Trophoblast cell (in vitro differentiated cells and primary cell): Measurements from ENCODE around the gene NEUROD6.

Source experiments
- DNase-seq, 2 donors: peaks; one replicate each; pipeline ENCODE4 v3.0.0-alpha.2; 2016
- H2AFZ ChIP-seq: 2 replicates; pipeline ENCODE4 v1.6.1; 2013; ENCODE audit warnings: low read length, moderate library complexity, mild to moderate bottlenecking; ENCODE audit not compliant: insufficient read depth, poor library complexity
- H2AK5ac ChIP-seq: 2 replicates; pipeline ENCODE4 v1.6.1; 2013; ENCODE audit warnings: mild to moderate bottlenecking, low read length
- H2BK120ac ChIP-seq: 2 replicates; pipeline ENCODE4 v1.6.1; 2013; ENCODE audit warnings: low read length, mild to moderate bottlenecking, moderate library complexity; ENCODE audit not compliant: insufficient read depth, poor library complexity
- H2BK12ac ChIP-seq: 2 replicates; pipeline ENCODE4 v1.6.1; 2013; ENCODE audit warnings: mild to moderate bottlenecking, low read length, moderate library complexity
- H2BK5ac ChIP-seq: 2 replicates; pipeline ENCODE4 v1.6.1; 2013; ENCODE audit warnings: low read length, low read depth, moderate library complexity, mild to moderate bottlenecking; ENCODE audit not compliant: poor library complexity
- H3K14ac ChIP-seq: 2 replicates; pipeline ENCODE4 v1.6.1; 2013; ENCODE audit warnings: mild to moderate bottlenecking, low read length
- H3K18ac ChIP-seq: 2 replicates; pipeline ENCODE4 v1.6.1; 2013; ENCODE audit warnings: mild to moderate bottlenecking, low read length
- H3K23ac ChIP-seq: 2 replicates; pipeline ENCODE4 v1.6.1; 2013; ENCODE audit warnings: low read length
- H3K27ac ChIP-seq: 2 replicates; pipeline ENCODE4 v1.5.1; 2013; ENCODE audit warnings: low read depth, mild to moderate bottlenecking, inconsistent platforms, low read length, moderate library complexity
- H3K27me3 ChIP-seq: 2 replicates; pipeline ENCODE4 v1.6.1; 2013; ENCODE audit warnings: inconsistent platforms, mild to moderate bottlenecking, low read length, moderate library complexity; ENCODE audit not compliant: insufficient read depth
- H3K36me3 ChIP-seq, 2 experiments: 1 replicate in 1 of 2; 2 replicates in 1 of 2; pipeline ENCODE4 v1.6.1; 2013; ENCODE audit warnings: low read length in 2 of 2, mild to moderate bottlenecking in 2 of 2, moderate library complexity in 1 of 2; ENCODE audit not compliant: insufficient read depth in 2 of 2, control insufficient read depth in 1 of 2
- H3K4ac ChIP-seq: 2 replicates; pipeline ENCODE4 v1.6.1; 2013; ENCODE audit warnings: low read depth, mild to moderate bottlenecking, low read length, moderate library complexity
- H3K4me1 ChIP-seq, 2 experiments: 1 replicate in 1 of 2; 2 replicates in 1 of 2; pipeline ENCODE4 v1.6.1; 2013; ENCODE audit warnings: low read length in 2 of 2, mild to moderate bottlenecking in 2 of 2, moderate library complexity in 1 of 2; ENCODE audit not compliant: insufficient read depth in 2 of 2, control insufficient read depth in 1 of 2
- H3K4me2 ChIP-seq: 2 replicates; pipeline ENCODE4 v1.6.1; 2013; ENCODE audit warnings: inconsistent platforms, mild to moderate bottlenecking, low read length, moderate library complexity
- H3K4me3 ChIP-seq: 2 replicates; pipeline ENCODE4 v1.5.1; 2013; ENCODE audit warnings: mild to moderate bottlenecking, low read depth, low read length, inconsistent platforms
- H3K79me1 ChIP-seq: one replicate; pipeline ENCODE4 v1.6.1; 2013; ENCODE audit warnings: low read length
- H3K79me2 ChIP-seq: 2 replicates; pipeline ENCODE4 v1.6.1; 2013; ENCODE audit warnings: low read length, mild to moderate bottlenecking; ENCODE audit not compliant: control insufficient read depth, insufficient read depth, poor library complexity
- H3K9ac ChIP-seq: 2 replicates; pipeline ENCODE4 v1.6.1; 2013; ENCODE audit warnings: mild to moderate bottlenecking, low read length
- H3K9me3 ChIP-seq: 2 replicates; pipeline ENCODE4 v1.6.1; 2013; ENCODE audit warnings: low read depth, mild to moderate bottlenecking, control low read depth, inconsistent platforms, low read length; ENCODE audit not compliant: insufficient read depth
- H4K12ac ChIP-seq: 2 replicates; pipeline ENCODE4 v1.6.1; 2013; ENCODE audit warnings: low read depth, mild to moderate bottlenecking, low read length, moderate library complexity
- H4K8ac ChIP-seq: 2 replicates; pipeline ENCODE4 v1.6.1; 2013; ENCODE audit warnings: low read depth, mild to moderate bottlenecking, low read length, moderate library complexity
- H4K91ac ChIP-seq: one replicate; pipeline ENCODE4 v1.6.1; 2013; ENCODE audit warnings: low read depth, mild to moderate bottlenecking, low read length, moderate library complexity
- WGBS: extraction: QIAGEN DNeasy Blood & Tissue Kit; methylation state at CpG from one replicate; pipeline ENCODE4 v1.1.7; 2013; ENCODE audit warnings: missing lambda C conversion rate; ENCODE audit not compliant: insufficient read length, insufficient coverage; ENCODE audit errors: extremely low coverage; 5-methylcytosine and 5-hydroxymethylcytosine counted together

Gene NEUROD6

DNA sequence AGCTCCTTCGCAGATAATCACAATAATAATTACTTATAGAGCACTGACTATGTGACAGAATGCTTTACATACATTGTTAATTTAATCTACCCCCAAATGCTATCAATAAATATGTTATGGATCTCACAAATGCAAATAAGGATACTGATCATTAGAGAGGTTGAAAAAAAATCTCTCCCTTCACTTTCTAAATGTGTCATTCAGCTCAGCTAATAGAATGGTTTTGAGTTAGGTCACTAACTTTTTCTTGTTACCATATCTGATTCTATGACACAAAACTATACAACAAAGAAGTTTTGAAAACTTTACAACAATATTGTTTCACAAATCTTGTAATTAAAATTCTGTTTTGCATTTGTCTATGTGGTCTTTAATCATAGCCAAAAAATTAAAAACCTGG is 17.4 kb downstream of the NEUROD6 start:
- DNase-seq = no peak
- no peaks in the 10 kb centered on the region for H3K9me3 ChIP-seq
- no peak overlapping the region for H2AK5ac ChIP-seq
- H2BK12ac ChIP-seq = no peak overlapping the region
- H3K27ac ChIP-seq = no peak overlapping the region
- H4K12ac ChIP-seq = no peak overlapping the region
- no peak overlapping the region for H3K4me3 ChIP-seq
- no peak overlapping the region for H3K18ac ChIP-seq
- WGBS = no CpG with 5 or more reads among the region's 1 CpG
- no peaks in the 10 kb centered on the region for H3K79me1 ChIP-seq
- H2BK5ac ChIP-seq = no peak overlapping the region
- no peak overlapping the region for H4K8ac ChIP-seq
- no peak overlapping the region for H2BK120ac ChIP-seq
- no peak overlapping the region for H3K14ac ChIP-seq
- no peak overlapping the region for H4K91ac ChIP-seq
- H3K4me1 ChIP-seq = no peaks in the 10 kb centered on the region
- H3K9ac ChIP-seq = no peak overlapping the region
- H3K36me3 ChIP-seq = no peaks in the 10 kb centered on the region
- H3K79me2 ChIP-seq = no peaks in the 10 kb centered on the region
- H3K4ac ChIP-seq = no peak overlapping the region
- H3K23ac ChIP-seq = no peak overlapping the region
- H3K4me2 ChIP-seq = no peak overlapping the region
- no peaks in the 10 kb centered on the region for H3K27me3 ChIP-seq
- H2AFZ ChIP-seq = no peak overlapping the region

DNA sequence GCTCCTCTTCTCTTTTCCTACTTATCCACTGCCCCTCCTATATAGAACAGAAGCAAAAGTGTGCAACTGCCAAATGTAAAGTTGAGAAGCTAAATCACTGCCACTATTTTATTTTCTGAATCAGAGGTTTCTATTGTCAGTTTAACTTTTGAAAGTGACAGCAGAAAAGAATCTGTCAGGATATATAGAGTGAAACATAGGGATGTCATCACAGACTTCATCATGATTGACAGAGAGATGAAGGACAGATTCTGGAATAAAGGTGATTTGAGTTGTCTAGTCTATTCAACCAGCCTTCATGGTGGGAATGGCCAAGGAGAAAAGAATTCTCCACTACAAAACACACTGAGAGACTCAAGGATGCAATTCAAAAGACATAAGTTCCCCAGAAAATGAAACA is 19.9 kb downstream of the NEUROD6 start:
- Histone ChIP-seq H3K27me3 (no peaks in the 10 kb centered on the region), H2BK120ac (no peak overlapping the region), H4K8ac (no peak overlapping the region), H3K27ac (no peak overlapping the region), H3K79me2 (no peaks in the 10 kb centered on the region), H3K79me1 (no peaks in the 10 kb centered on the region), H3K9ac (no peak overlapping the region), H3K18ac (no peak overlapping the region), H3K36me3 (no peaks in the 10 kb centered on the region), H3K4me2 (no peak overlapping the region), H2BK12ac (no peak overlapping the region), H3K4me1 (no peaks in the 10 kb centered on the region), H2AK5ac (no peak overlapping the region), H3K9me3 (no peaks in the 10 kb centered on the region), H4K91ac (no peak overlapping the region), H4K12ac (no peak overlapping the region), H2BK5ac (no peak overlapping the region), H3K4me3 (no peak overlapping the region), H3K14ac (no peak overlapping the region), H2AFZ (no peak overlapping the region), H3K4ac (no peak overlapping the region), H3K23ac (no peak overlapping the region)
- no peak for DNase-seq

DNA sequence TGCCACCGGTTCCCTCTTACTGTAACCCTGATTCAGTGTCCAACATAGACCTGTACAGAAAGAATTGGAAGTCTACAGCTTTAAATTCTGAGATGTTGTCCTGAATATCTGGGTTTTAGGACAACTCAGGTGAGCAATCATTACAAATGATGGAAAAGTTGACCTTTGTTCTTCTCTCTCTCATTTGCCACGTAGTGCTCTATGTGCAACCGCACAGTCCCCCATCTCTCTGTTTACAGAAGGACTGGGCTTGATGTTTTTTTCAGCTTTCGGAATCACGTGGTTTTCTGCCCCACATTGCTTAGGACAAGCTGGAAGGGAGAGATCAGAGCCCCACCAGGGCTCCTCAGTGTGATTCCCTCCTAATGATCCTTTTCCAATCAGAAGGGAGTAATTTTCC is 22.2 kb downstream of the NEUROD6 start:
- no peaks in the 10 kb centered on the region for H3K79me1 ChIP-seq
- H3K4me2 ChIP-seq = no peak overlapping the region
- no peak overlapping the region for H2BK120ac ChIP-seq
- no peak overlapping the region for H4K91ac ChIP-seq
- H3K14ac ChIP-seq = no peak overlapping the region
- H3K18ac ChIP-seq = no peak overlapping the region
- no peak overlapping the region for H2BK5ac ChIP-seq
- no peak overlapping the region for H3K4ac ChIP-seq
- H4K8ac ChIP-seq = no peak overlapping the region
- no peak overlapping the region for H3K23ac ChIP-seq
- no peak overlapping the region for H4K12ac ChIP-seq
- WGBS = no CpG with 5 or more reads among the region's 5 CpGs
- DNase-seq = no peak
- H3K27ac ChIP-seq = no peak overlapping the region
- H3K9me3 ChIP-seq = no peaks in the 10 kb centered on the region
- H3K4me3 ChIP-seq = no peak overlapping the region
- H3K4me1 ChIP-seq = no peaks in the 10 kb centered on the region
- no peaks in the 10 kb centered on the region for H3K27me3 ChIP-seq
- H2BK12ac ChIP-seq = no peak overlapping the region
- H2AFZ ChIP-seq = no peak overlapping the region
- no peaks in the 10 kb centered on the region for H3K36me3 ChIP-seq
- H2AK5ac ChIP-seq = no peak overlapping the region
- no peak overlapping the region for H3K9ac ChIP-seq
- H3K79me2 ChIP-seq = no peaks in the 10 kb centered on the region

DNA sequence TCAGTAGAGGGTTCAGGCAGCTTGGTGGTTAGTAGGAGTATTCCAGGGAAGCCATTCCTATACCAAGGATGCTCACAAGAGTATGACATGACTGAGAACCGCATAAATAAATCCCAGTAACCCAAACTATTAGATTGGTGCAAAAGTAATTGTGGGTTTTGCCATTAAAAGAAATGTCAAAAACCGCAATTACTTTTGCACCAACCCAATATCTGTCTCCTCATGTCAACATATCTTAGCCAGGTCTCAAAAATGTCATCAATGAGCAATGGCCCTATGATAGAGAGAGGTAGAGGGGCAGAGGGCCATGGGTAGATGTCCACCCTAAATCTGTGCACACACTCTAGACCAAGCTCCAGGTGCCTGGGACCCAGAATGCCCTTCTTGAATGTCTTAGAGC is 23.6 kb downstream of the NEUROD6 start:
- H4K8ac ChIP-seq = no peak overlapping the region
- H4K91ac ChIP-seq = no peak overlapping the region
- H2AFZ ChIP-seq = no peak overlapping the region
- no peak for DNase-seq
- no peak overlapping the region for H3K14ac ChIP-seq
- no peak overlapping the region for H3K27ac ChIP-seq
- no peak overlapping the region for H2BK5ac ChIP-seq
- no peaks in the 10 kb centered on the region for H3K27me3 ChIP-seq
- no peak overlapping the region for H3K18ac ChIP-seq
- H3K4me3 ChIP-seq = no peak overlapping the region
- no peak overlapping the region for H4K12ac ChIP-seq
- H3K36me3 ChIP-seq = no peaks in the 10 kb centered on the region
- no peak overlapping the region for H2BK120ac ChIP-seq
- no peaks in the 10 kb centered on the region for H3K4me1 ChIP-seq
- H3K79me2 ChIP-seq = no peaks in the 10 kb centered on the region
- no peak overlapping the region for H3K9ac ChIP-seq
- no peaks in the 10 kb centered on the region for H3K79me1 ChIP-seq
- H2BK12ac ChIP-seq = no peak overlapping the region
- H3K4me2 ChIP-seq = no peak overlapping the region
- no peak overlapping the region for H3K23ac ChIP-seq
- no peak overlapping the region for H2AK5ac ChIP-seq
- WGBS = no CpG with 5 or more reads among the region's 2 CpGs
- H3K9me3 ChIP-seq = no peaks in the 10 kb centered on the region
- no peak overlapping the region for H3K4ac ChIP-seq

DNA sequence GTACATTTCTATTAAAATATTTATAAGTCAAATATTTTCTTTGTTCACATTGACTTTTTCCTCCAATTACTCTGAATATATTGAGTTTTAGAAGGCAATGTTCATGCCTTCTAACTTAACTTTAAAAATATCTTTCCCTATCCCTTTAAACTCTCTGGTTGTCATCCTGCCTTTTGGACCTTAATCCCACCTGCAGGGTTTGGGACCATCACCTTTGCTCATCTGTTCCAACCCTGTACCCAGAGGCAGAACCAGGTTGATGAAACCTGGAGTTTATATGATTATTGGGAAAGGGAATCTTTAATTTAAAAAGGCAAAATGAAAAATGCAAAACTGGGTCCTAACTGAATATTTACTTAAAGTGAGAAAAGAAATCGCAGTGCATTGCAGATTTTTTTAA is 24.8 kb downstream of the NEUROD6 start:
- no peak overlapping the region for H3K9ac ChIP-seq
- H3K79me2 ChIP-seq = no peaks in the 10 kb centered on the region
- no peak overlapping the region for H4K12ac ChIP-seq
- no peak overlapping the region for H4K91ac ChIP-seq
- DNase-seq = no peak
- no peak overlapping the region for H3K27ac ChIP-seq
- no peaks in the 10 kb centered on the region for H3K36me3 ChIP-seq
- H3K23ac ChIP-seq = no peak overlapping the region
- no peak overlapping the region for H3K18ac ChIP-seq
- no peak overlapping the region for H2BK5ac ChIP-seq
- H3K14ac ChIP-seq = no peak overlapping the region
- H2AFZ ChIP-seq = no peak overlapping the region
- H3K9me3 ChIP-seq = no peaks in the 10 kb centered on the region
- no peak overlapping the region for H4K8ac ChIP-seq
- H2BK12ac ChIP-seq = no peak overlapping the region
- no peak overlapping the region for H3K4me3 ChIP-seq
- WGBS = no CpG with 5 or more reads among the region's 1 CpG
- H2BK120ac ChIP-seq = no peak overlapping the region
- H2AK5ac ChIP-seq = no peak overlapping the region
- H3K27me3 ChIP-seq = no peaks in the 10 kb centered on the region
- H3K4me1 ChIP-seq = no peaks in the 10 kb centered on the region
- H3K4me2 ChIP-seq = no peak overlapping the region
- H3K79me1 ChIP-seq = no peaks in the 10 kb centered on the region
- no peak overlapping the region for H3K4ac ChIP-seq
